ENCODE data around the gene PTPRJ. TPM values are rescaled to one million over a fixed set of nuclear protein-coding genes. Genes with fewer than 3 reads are reported as not detected.

PTPRJ gene
- total and polyA plus RNA-seq, 4 donors: 4.1 to 24.7 (median 14.6) TPM

DNA sequence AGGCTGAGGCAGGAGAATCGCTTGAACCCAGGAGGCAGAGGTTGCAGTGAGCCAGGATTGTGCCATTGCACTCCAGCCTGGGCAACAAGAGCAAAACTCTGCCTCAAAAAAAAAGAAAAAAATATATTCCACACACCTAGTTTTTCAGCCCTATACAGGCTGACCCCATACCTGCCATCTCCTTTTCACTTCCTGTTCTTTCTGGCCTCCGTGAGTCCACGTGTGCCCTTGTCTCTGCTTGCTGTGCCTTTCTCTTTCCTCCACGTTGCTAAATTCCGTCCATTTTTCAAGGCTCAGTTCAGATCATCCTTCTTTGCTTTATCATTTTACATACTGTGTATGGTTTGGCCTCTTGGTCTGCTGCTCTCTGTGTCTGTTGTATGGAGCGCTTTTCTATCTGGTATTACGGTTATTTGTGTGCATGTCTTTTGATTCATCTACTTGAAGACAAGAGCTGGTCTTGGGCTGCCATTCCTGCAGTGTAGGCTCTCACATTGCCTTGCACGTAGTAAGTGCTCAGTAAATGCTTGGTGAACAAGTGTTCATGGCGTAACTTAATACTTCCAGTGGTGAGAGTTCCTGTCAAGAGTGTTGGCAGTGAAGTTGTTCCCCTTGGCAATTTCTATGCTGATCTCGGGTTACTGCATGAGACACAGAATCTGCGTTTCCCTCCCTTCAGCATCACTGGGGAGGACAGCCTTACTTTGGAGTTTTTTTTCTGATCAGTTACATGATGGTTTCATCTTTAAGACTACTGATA, 57.5 kb downstream of the PTPRJ start:
- Histone ChIP-seq H3K36me3 (ENCODE audit: control insufficient read depth in 4 of 4, insufficient read depth in 3 of 4, low read depth in 1 of 4, low read length in 3 of 4) (no peaks in the 10 kb centered on the region), H3K4me3 (ENCODE audit: low read depth in 1 of 3, low read length in 3 of 3) (no peak overlapping the region), H3K27ac (ENCODE audit: low read depth in 1 of 2, low read length in 2 of 2) (no peak overlapping the region), H3K27me3 (ENCODE audit: control insufficient read depth in 4 of 4, insufficient read depth in 4 of 4, low read length in 3 of 4) (no peaks in the 10 kb centered on the region), H3K9me3 (ENCODE audit: control insufficient read depth in 4 of 4, low read length in 3 of 4) (no peaks in the 10 kb centered on the region), H3K4me1 (ENCODE audit: control insufficient read depth in 4 of 4, insufficient read depth in 4 of 4, low read length in 3 of 4) (peaks cover 5 to 35% (median 15%) of the 10 kb centered on the region in 4 donors), H3K9ac (ENCODE audit: low read depth in 1 of 2, low read length in 2 of 2) (no peak overlapping the region)
- 92% methylated on average over 11 of the region's 11 CpGs for WGBS
- TF ChIP-seq, protein P1, sequence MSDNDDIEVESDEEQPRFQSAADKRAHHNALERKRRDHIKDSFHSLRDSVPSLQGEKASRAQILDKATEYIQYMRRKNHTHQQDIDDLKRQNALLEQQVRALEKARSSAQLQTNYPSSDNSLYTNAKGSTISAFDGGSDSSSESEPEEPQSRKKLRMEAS (IDR thresholded peaks at IDR 0.05): no peak
- TF ChIP-seq EGR1 (IDR thresholded peaks at IDR 0.05; ENCODE audit: low read depth in 2 of 2) (no peak), FOXA2 (IDR thresholded peaks at IDR 0.05) (no peak), YY1 (IDR thresholded peaks at IDR 0.05) (no peak), GABPA (IDR thresholded peaks at IDR 0.05 in 1 of 2, conservative IDR thresholded peaks at IDR 0.05 in 1 of 2) (no peak)
- TF ChIP-seq, protein P2, sequence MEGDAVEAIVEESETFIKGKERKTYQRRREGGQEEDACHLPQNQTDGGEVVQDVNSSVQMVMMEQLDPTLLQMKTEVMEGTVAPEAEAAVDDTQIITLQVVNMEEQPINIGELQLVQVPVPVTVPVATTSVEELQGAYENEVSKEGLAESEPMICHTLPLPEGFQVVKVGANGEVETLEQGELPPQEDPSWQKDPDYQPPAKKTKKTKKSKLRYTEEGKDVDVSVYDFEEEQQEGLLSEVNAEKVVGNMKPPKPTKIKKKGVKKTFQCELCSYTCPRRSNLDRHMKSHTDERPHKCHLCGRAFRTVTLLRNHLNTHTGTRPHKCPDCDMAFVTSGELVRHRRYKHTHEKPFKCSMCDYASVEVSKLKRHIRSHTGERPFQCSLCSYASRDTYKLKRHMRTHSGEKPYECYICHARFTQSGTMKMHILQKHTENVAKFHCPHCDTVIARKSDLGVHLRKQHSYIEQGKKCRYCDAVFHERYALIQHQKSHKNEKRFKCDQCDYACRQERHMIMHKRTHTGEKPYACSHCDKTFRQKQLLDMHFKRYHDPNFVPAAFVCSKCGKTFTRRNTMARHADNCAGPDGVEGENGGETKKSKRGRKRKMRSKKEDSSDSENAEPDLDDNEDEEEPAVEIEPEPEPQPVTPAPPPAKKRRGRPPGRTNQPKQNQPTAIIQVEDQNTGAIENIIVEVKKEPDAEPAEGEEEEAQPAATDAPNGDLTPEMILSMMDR (IDR thresholded peaks at IDR 0.05; ENCODE audit: low read depth, low read length, missing input control): no peak
- no peak for DNase-seq (ENCODE audit: low spot score)

DNA sequence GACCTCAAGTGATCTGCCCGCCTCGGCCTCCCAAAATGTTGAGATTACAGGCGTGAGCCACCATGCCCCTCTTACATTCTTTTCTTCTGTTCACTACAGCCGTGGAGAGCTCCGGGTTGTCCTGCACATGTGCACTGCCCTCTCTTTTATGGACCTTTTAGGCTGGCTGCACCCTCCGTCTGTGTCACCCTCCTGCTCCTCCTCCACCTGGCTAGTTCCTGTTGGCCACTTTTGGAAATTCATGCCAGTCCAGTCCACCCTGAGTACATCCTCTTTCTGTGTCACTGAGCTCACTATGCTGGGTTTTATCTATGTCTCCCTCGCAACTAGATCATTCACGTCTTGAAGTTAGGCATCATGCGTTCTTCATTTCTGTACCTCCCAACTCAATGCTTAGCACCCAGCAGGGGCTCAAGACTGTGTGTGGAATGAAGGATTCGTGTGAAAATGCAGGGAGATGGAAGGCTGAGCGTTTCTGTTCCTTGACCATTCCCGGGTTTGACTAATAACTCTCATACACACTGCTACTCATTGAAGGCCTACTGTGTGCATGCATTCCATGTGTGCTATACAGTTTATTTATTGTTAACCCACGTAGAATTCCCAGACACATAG, 60.6 kb downstream of the PTPRJ start:
- WGBS: 92% methylated on average over 13 of the region's 13 CpGs
- peaks cover 6 to 26% (median 11%) of the 10 kb centered on the region in 4 donors for H3K4me1 ChIP-seq (ENCODE audit: control insufficient read depth in 4 of 4, insufficient read depth in 4 of 4, low read length in 3 of 4)

More for the DNA sequence above, 60.6 kb downstream of the PTPRJ start:
- H3K27ac ChIP-seq (ENCODE audit: low read depth in 1 of 2, low read length in 2 of 2): no peak overlapping the region
- no peaks in the 10 kb centered on the region for H3K27me3 ChIP-seq (ENCODE audit: control insufficient read depth in 4 of 4, insufficient read depth in 4 of 4, low read length in 3 of 4)
- H3K36me3 ChIP-seq (ENCODE audit: control insufficient read depth in 4 of 4, insufficient read depth in 3 of 4, low read depth in 1 of 4, low read length in 3 of 4): no peaks in the 10 kb centered on the region
- H3K4me3 ChIP-seq (ENCODE audit: low read depth in 1 of 3, low read length in 3 of 3): no peak overlapping the region
- no peaks in the 10 kb centered on the region for H3K9me3 ChIP-seq (ENCODE audit: control insufficient read depth in 4 of 4, low read length in 3 of 4)
- TF ChIP-seq, protein P3, sequence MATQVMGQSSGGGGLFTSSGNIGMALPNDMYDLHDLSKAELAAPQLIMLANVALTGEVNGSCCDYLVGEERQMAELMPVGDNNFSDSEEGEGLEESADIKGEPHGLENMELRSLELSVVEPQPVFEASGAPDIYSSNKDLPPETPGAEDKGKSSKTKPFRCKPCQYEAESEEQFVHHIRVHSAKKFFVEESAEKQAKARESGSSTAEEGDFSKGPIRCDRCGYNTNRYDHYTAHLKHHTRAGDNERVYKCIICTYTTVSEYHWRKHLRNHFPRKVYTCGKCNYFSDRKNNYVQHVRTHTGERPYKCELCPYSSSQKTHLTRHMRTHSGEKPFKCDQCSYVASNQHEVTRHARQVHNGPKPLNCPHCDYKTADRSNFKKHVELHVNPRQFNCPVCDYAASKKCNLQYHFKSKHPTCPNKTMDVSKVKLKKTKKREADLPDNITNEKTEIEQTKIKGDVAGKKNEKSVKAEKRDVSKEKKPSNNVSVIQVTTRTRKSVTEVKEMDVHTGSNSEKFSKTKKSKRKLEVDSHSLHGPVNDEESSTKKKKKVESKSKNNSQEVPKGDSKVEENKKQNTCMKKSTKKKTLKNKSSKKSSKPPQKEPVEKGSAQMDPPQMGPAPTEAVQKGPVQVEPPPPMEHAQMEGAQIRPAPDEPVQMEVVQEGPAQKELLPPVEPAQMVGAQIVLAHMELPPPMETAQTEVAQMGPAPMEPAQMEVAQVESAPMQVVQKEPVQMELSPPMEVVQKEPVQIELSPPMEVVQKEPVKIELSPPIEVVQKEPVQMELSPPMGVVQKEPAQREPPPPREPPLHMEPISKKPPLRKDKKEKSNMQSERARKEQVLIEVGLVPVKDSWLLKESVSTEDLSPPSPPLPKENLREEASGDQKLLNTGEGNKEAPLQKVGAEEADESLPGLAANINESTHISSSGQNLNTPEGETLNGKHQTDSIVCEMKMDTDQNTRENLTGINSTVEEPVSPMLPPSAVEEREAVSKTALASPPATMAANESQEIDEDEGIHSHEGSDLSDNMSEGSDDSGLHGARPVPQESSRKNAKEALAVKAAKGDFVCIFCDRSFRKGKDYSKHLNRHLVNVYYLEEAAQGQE (IDR thresholded peaks at IDR 0.05): no peak
- TF ChIP-seq, protein P4, sequence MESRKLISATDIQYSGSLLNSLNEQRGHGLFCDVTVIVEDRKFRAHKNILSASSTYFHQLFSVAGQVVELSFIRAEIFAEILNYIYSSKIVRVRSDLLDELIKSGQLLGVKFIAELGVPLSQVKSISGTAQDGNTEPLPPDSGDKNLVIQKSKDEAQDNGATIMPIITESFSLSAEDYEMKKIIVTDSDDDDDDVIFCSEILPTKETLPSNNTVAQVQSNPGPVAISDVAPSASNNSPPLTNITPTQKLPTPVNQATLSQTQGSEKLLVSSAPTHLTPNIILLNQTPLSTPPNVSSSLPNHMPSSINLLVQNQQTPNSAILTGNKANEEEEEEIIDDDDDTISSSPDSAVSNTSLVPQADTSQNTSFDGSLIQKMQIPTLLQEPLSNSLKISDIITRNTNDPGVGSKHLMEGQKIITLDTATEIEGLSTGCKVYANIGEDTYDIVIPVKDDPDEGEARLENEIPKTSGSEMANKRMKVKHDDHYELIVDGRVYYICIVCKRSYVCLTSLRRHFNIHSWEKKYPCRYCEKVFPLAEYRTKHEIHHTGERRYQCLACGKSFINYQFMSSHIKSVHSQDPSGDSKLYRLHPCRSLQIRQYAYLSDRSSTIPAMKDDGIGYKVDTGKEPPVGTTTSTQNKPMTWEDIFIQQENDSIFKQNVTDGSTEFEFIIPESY (IDR thresholded peaks at IDR 0.05): no peak
- TF ChIP-seq SP1 (IDR thresholded peaks at IDR 0.05): no peak
- no peak for TF ChIP-seq EGR1 (IDR thresholded peaks at IDR 0.05; ENCODE audit: low read depth in 2 of 2)
- TF ChIP-seq, protein P1 (IDR thresholded peaks at IDR 0.05): no peak
- TF ChIP-seq, protein P5, sequence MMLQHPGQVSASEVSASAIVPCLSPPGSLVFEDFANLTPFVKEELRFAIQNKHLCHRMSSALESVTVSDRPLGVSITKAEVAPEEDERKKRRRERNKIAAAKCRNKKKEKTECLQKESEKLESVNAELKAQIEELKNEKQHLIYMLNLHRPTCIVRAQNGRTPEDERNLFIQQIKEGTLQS (IDR thresholded peaks at IDR 0.05): no peak
- no peak for TF ChIP-seq FOXA1 (IDR thresholded peaks at IDR 0.05)
- no peak for TF ChIP-seq HNF4A (conservative IDR thresholded peaks at IDR 0.05)
- no peak for TF ChIP-seq RXRA (IDR thresholded peaks at IDR 0.05)
- TF ChIP-seq TAF1 (conservative IDR thresholded peaks at IDR 0.05): no peak
- no peak for TF ChIP-seq NR2F2 (IDR thresholded peaks at IDR 0.05)
- TF ChIP-seq, protein P2 (IDR thresholded peaks at IDR 0.05; ENCODE audit: low read depth, low read length, missing input control): no peak
- no peak for TF ChIP-seq RAD21 (IDR thresholded peaks at IDR 0.05)
- TF ChIP-seq YY1 (IDR thresholded peaks at IDR 0.05): no peak
- TF ChIP-seq HNF4G (IDR thresholded peaks at IDR 0.05): no peak
- no peak for DNase-seq (ENCODE audit: low spot score)
- H3K9ac ChIP-seq (ENCODE audit: low read depth in 1 of 2, low read length in 2 of 2): no peak overlapping the region

All from liver (tissue), 9 donors.